H9 (cell line): ENCODE results near the gene CNNM1. TPM values are rescaled to one million over a fixed set of nuclear protein-coding genes. Genes with fewer than 3 reads are reported as not detected.

Experiments used
- DNase-seq: peaks from one replicate; pipeline ENCODE4 v3.0.0-alpha.2; 2017
- H2AFZ ChIP-seq: one replicate; pipeline ENCODE4 v1.6.1; 2013; ENCODE audit warnings: mild to moderate bottlenecking, low read length, control low read depth, moderate library complexity
- H2AK5ac ChIP-seq: 2 replicates; pipeline ENCODE4 v1.6.1; 2013; ENCODE audit warnings: low read length, control low read depth, mixed read lengths; ENCODE audit not compliant: insufficient read length
- H2BK120ac ChIP-seq: one replicate; pipeline ENCODE4 v1.6.1; 2013; ENCODE audit warnings: low read depth, mild to moderate bottlenecking, low read length, control low read depth, inconsistent platforms; ENCODE audit not compliant: poor library complexity, severe bottlenecking
- H2BK12ac ChIP-seq: 2 replicates; pipeline ENCODE4 v1.6.1; 2013; ENCODE audit warnings: low read length, control low read depth, mixed read lengths, low read depth; ENCODE audit not compliant: insufficient read length
- H2BK15ac ChIP-seq: 2 replicates; pipeline ENCODE4 v1.6.1; 2013; ENCODE audit warnings: low read depth, low read length, control low read depth
- H2BK20ac ChIP-seq: one replicate; pipeline ENCODE4 v1.6.1; 2013; ENCODE audit warnings: low read depth, mild to moderate bottlenecking, low read length, control low read depth, inconsistent platforms; ENCODE audit not compliant: poor library complexity, severe bottlenecking
- H2BK5ac ChIP-seq: 2 replicates; pipeline ENCODE4 v1.6.1; 2013; ENCODE audit warnings: low read length, control low read depth, mixed read lengths; ENCODE audit not compliant: insufficient read length
- H3K14ac ChIP-seq: 2 replicates; pipeline ENCODE4 v1.6.1; 2013; ENCODE audit warnings: low read length, control low read depth; ENCODE audit not compliant: insufficient read depth
- H3K18ac ChIP-seq: 2 replicates; pipeline ENCODE4 v1.6.1; 2013; ENCODE audit warnings: low read depth, mild to moderate bottlenecking, mixed read lengths, low read length, control low read depth; ENCODE audit not compliant: insufficient read length
- H3K23ac ChIP-seq: 2 replicates; pipeline ENCODE4 v1.6.1; 2013; ENCODE audit warnings: low read length, control low read depth, mixed read lengths, low read depth; ENCODE audit not compliant: insufficient read length
- H3K23me2 ChIP-seq: 2 replicates; pipeline ENCODE4 v1.6.1; 2013; ENCODE audit warnings: low read depth, mild to moderate bottlenecking, mixed read lengths, low read length, control low read depth; ENCODE audit not compliant: insufficient read length, poor library complexity, severe bottlenecking
- H3K27ac ChIP-seq: 2 replicates; pipeline ENCODE4 v1.5.1; 2013; ENCODE audit warnings: low read length, control low read depth, mixed read lengths, low read depth; ENCODE audit not compliant: insufficient read length
- H3K27me3 ChIP-seq: 2 replicates; pipeline ENCODE4 v1.6.1; 2013; ENCODE audit warnings: low read length, control low read depth, inconsistent platforms; ENCODE audit not compliant: insufficient read depth
- H3K4ac ChIP-seq: 2 replicates; pipeline ENCODE4 v1.6.1; 2013; ENCODE audit warnings: low read depth, mild to moderate bottlenecking, control low read depth, inconsistent platforms, low read length, moderate library complexity
- H3K4me1 ChIP-seq: 2 replicates; pipeline ENCODE4 v1.6.1; 2013; ENCODE audit warnings: low read length, control low read depth, inconsistent platforms; ENCODE audit not compliant: insufficient read depth
- H3K4me2 ChIP-seq: 2 replicates; pipeline ENCODE4 v1.6.1; 2013; ENCODE audit warnings: low read length, control low read depth, mixed read lengths; ENCODE audit not compliant: insufficient read length, insufficient read depth
- H3K56ac ChIP-seq: 2 replicates; pipeline ENCODE4 v1.6.1; 2013; ENCODE audit warnings: low read depth, mild to moderate bottlenecking, mixed read lengths, low read length, control low read depth; ENCODE audit not compliant: insufficient read length
- H3K79me1 ChIP-seq: 2 replicates; pipeline ENCODE4 v1.6.1; 2013; ENCODE audit warnings: low read depth, mild to moderate bottlenecking, moderate library complexity, low read length, control low read depth, inconsistent platforms; ENCODE audit not compliant: insufficient read depth, poor library complexity, severe bottlenecking
- H3K79me2 ChIP-seq: 2 replicates; pipeline ENCODE4 v1.6.1; 2013; ENCODE audit warnings: low read length, control low read depth, inconsistent platforms; ENCODE audit not compliant: insufficient read depth
- H3K9ac ChIP-seq: 2 replicates; pipeline ENCODE4 v1.6.1; 2013; ENCODE audit warnings: low read length, control low read depth, mixed read lengths; ENCODE audit not compliant: insufficient read length; ENCODE audit errors: extremely low read depth
- H3K9me3 ChIP-seq: one replicate; pipeline ENCODE4 v1.6.1; 2013; ENCODE audit warnings: low read depth, low read length, inconsistent platforms; ENCODE audit not compliant: control insufficient read depth
- H3T11ph ChIP-seq: one replicate; pipeline ENCODE4 v1.6.1; 2013; ENCODE audit warnings: mild to moderate bottlenecking, low read length, control low read depth, inconsistent platforms
- H4K20me1 ChIP-seq: one replicate; pipeline ENCODE4 v1.6.1; 2013; ENCODE audit not compliant: control insufficient read depth, insufficient read length, insufficient read depth
- H4K5ac ChIP-seq: 2 replicates; pipeline ENCODE4 v1.6.1; 2013; ENCODE audit warnings: low read depth, mild to moderate bottlenecking, mixed read lengths, low read length, control low read depth; ENCODE audit not compliant: insufficient read length
- H4K8ac ChIP-seq: replicated peaks from 2 replicates; pipeline ENCODE4 v1.6.1; 2013; ENCODE audit warnings: low read length, control low read depth, mixed read lengths, low read depth; ENCODE audit not compliant: insufficient read length
- H4K91ac ChIP-seq: 2 replicates; pipeline ENCODE4 v1.6.1; 2013; ENCODE audit warnings: low read depth, mild to moderate bottlenecking, moderate library complexity, mixed read lengths, low read length, control low read depth; ENCODE audit not compliant: insufficient read length
- H3K27ac Mint-ChIP-seq, 3 experiments: 2 replicates in 2 of 3; 3 replicates in 1 of 3; pipeline ENCODE4 v1.8.0; 2020 to 2021; ENCODE audit warnings: mixed read lengths in 3 of 3, mild to moderate bottlenecking in 1 of 3, moderate library complexity in 1 of 3
- H3K27me3 Mint-ChIP-seq: 2 replicates; pipeline ENCODE4 v1.8.0; 2021; ENCODE audit warnings: low read depth, mild to moderate bottlenecking, moderate library complexity, mixed read lengths
- H3K36me3 Mint-ChIP-seq, 3 experiments: 2 replicates in 2 of 3; 3 replicates in 1 of 3; pipeline ENCODE4 v1.8.0; 2020 to 2021; ENCODE audit warnings: low read depth in 3 of 3, mixed read lengths in 3 of 3; ENCODE audit not compliant: insufficient read depth in 1 of 3
- H3K4me1 Mint-ChIP-seq, 2 experiments: 2 replicates each; pipeline ENCODE4 v1.8.0; 2020; ENCODE audit warnings: mixed read lengths in 2 of 2
- H3K4me3 Mint-ChIP-seq, 2 experiments: 2 replicates in 1 of 2; 3 replicates in 1 of 2; pipeline ENCODE4 v1.8.0; 2020 to 2021; ENCODE audit warnings: mild to moderate bottlenecking in 2 of 2, mixed read lengths in 2 of 2, moderate library complexity in 1 of 2
- H3K9me3 Mint-ChIP-seq, 2 experiments: 2 replicates in 1 of 2; 3 replicates in 1 of 2; pipeline ENCODE4 v1.8.0; 2020; ENCODE audit warnings: mild to moderate bottlenecking in 2 of 2, mixed read lengths in 2 of 2, moderate library complexity in 1 of 2
- CTCF ChIP-seq: fragments of 200-600 bp; sonication (generic); conservative IDR thresholded peaks from 3 replicates; pipeline ENCODE4 v1.8.0; 2021; ENCODE audit warnings: antibody characterized with exemption, mild to moderate bottlenecking
- WGBS: extraction: QIAGEN DNeasy Blood & Tissue Kit; methylation state at CpG from one replicate; pipeline ENCODE4 v1.1.7; 2013; ENCODE audit warnings: missing lambda C conversion rate, low lambda C conversion rate, mixed read lengths; ENCODE audit not compliant: insufficient read length; ENCODE audit errors: extremely low coverage; 5-methylcytosine and 5-hydroxymethylcytosine counted together
- total RNA-seq: library from RNA; stranded (reverse); gene quantifications from 2 replicates; pipeline ENCODE4 v1.2.1, GENCODE V29; 2021

Gene CNNM1
- total RNA-seq, 1 experiment from 2014 or later: 0.35 TPM

GRCh38 chr10:99387071-99387470, 57.9 kb downstream of the CNNM1 start:
- Histone ChIP-seq H3K9me3 (no peaks in the 10 kb centered on the region), H3K27ac (no peak overlapping the region), H2BK5ac (no peak overlapping the region), H4K8ac (no peak overlapping the region), H3K27me3 (no peaks in the 10 kb centered on the region), H4K20me1 (no peaks in the 10 kb centered on the region), H2AK5ac (no peak overlapping the region), H3K23ac (no peak overlapping the region), H4K5ac (no peak overlapping the region), H3T11ph (no peak overlapping the region), H3K18ac (no peak overlapping the region), H3K4me1 (no peaks in the 10 kb centered on the region), H3K23me2 (no peaks in the 10 kb centered on the region), H3K79me2 (no peaks in the 10 kb centered on the region), H2BK20ac (no peak overlapping the region), H4K91ac (no peak overlapping the region), H3K14ac (no peak overlapping the region), H2AFZ (no peak overlapping the region), H3K4ac (no peak overlapping the region), H3K79me1 (no peaks in the 10 kb centered on the region), H2BK120ac (no peak overlapping the region), H3K9ac (no peak overlapping the region), H2BK12ac (no peak overlapping the region), H3K4me2 (no peak overlapping the region), H2BK15ac (no peak overlapping the region), H3K56ac (no peak overlapping the region)
- Mint-ChIP-seq H3K9me3 (no peaks in the 10 kb centered on the region), H3K4me1 (peaks cover under 1 to 11% of the 10 kb centered on the region in 2 experiments; a peak in 2 of 4 replicates), H3K4me3 (no peak overlapping the region), H3K36me3 (no peaks in the 10 kb centered on the region; a peak in 1 of 7 replicates), H3K27ac (no peak overlapping the region), H3K27me3 (peaks cover 7% of the 10 kb centered on the region)
- no peak for DNase-seq
- no CpG with 5 or more reads among the region's 4 CpGs for WGBS
- no peak for TF ChIP-seq CTCF
